Middle frontal gyrus (tissue), 1 donor: Measurements from ENCODE around the gene RPS8.
"Not testable (repeated sequence)": the region's sequence is repeated elsewhere in the genome, so short reads cannot be mapped to it uniquely, and the experiment has no call there.

Source experiments
- DNase-seq: peaks from one replicate; pipeline ENCODE4 v3.0.0-alpha.2; 2015; ENCODE audit warnings: low spot score; ENCODE audit errors: extremely low spot score

RPS8 gene

GRCh38 chr1:44775078-44775929 lies at the start of gene RPS8:
RPS8 (plus strand) TSS chr1:44775540; CDS start chr1:44775597, 57 bp downstream.
- DNase-seq: peak; percentile 89

GRCh38 chr1:44730741-44731512 lies 44.4 kb upstream of the RPS8 start, which contains the start of gene RNU5D-1:
RNU5D-1 (minus strand) TSS chr1:44731170.
- DNase-seq: peak; percentile 88

GRCh38 chr1:44733365-44733764 lies 42.0 kb upstream of the RPS8 start:
- no peak for DNase-seq

DNA sequence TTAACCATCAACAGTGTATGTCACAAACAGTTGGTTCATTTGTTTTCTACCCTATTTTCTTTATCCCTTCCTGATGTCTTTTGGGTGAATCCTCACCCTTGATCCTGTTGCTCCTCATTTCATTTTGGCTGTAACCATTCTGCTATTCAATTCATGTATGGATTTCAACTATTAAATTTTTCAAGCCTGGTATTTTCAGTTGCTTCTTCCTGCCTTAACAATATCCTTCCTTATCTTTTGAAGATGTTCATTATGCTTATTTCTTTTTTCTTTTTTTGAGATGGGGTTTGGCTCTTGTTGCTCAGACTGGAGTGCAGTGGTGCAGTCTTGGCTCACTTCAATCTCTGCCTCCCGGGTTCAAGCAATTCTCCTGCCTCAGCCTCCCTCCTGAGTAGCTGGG lies 41.6 kb upstream of the RPS8 start:
- DNase-seq: no peak

DNA sequence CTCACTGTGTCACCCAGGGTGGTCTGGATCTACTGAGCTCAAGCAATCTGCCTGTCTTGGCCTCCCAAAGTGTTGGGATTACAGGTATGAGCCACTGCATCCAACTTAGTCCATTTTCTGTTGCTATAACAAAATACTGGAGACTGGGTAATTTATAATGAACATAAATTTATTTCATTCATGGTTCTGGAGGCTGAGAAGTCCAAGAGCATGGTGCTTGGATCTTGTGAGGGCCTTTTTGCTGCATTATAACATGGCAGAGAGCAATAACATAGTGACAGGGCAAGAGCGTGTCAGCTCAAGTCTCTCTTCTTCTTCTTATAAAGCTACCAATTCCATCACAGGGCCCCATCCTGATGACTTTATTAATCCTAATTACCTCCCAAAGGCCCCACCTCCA lies 39.3 kb upstream of the RPS8 start:
- DNase-seq: no peak

DNA sequence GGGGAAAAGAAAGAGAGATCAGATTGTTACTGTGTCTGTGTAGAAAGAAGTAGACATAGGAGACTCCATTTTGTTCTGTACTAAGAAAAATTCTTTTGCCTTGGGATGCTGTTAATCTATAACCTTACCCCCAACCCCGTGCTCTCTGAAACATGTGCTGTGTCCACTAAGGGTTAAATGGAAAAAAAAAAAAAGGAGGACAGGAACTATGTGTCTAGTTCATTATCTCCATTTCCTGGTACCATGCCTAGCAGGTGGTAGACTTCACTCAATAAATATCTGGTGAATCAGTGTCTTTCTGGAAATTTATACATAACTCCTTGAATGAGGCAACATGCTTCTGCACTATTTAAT lies 36.4 kb upstream of the RPS8 start:
- not testable (repeated sequence) for DNase-seq

GRCh38 chr1:44739307-44740178 lies 35.8 kb upstream of the RPS8 start, which contains the start of gene KIF2C:
KIF2C (plus strand) TSS chr1:44739837; CDS start chr1:44739933, 96 bp downstream.
- peak; percentile 94 for DNase-seq

- DNase-seq: no peak
Observed at GRCh38 chr1:44740179-44740617, 35.1 kb upstream of the RPS8 start.

DNA sequence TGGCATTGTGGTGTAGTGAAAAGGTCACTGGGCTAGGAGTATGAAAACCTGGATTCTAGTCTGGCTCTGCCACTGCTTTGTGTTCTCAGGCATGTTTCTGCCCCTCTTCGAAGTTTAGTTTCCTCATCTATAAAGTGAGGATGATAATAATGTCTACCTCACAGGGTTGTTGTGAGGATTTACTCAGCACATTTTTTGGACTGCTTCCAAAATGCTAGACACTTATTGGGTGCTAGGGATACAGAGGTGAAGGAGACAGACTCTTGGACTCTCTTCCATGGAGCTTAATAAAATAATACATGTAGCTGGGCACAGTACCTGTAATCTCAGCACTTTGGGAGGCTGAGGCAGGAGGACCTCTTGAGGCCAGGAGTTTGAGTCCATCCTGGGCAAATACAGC lies 32.1 kb upstream of the RPS8 start:
- no peak for DNase-seq

DNA sequence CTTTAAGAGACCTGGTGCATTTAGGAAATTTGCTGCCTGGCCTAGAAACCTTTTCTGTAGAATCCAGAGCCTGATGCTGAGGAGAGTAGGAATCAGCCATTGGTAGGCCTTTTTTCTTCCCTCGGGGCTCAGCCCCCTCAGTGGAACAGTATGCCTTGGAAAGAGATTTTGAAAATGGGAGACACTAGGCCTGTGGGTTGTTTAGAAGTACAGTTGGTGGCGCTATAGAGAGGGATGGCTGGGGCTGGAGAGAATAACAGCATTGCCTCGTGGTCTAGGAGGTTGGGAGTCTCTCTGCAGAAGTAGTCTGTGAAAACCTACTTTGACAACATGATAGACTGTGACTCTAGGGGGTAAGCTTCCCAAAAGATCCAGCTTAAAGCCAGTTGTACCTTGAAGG lies 27.5 kb upstream of the RPS8 start:
- no peak for DNase-seq

DNA sequence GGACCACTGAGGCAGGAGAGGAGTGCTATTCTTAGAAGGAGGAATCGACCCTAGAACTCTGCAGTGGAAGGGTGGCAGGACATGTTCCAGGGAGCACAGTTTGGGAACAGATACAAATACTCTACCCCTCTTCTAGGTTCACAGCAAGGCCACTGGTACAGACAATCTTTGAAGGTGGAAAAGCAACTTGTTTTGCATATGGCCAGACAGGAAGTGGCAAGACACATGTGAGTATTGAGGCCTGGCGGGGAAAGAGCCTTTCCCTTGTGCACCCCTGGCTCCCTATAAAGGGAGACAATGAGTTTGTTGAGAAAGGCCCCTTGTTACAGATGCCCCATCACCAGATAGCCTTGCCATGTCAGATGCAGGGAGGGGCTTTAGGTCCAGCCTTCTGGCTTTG lies 17.9 kb upstream of the RPS8 start:
- DNase-seq: no peak

DNA sequence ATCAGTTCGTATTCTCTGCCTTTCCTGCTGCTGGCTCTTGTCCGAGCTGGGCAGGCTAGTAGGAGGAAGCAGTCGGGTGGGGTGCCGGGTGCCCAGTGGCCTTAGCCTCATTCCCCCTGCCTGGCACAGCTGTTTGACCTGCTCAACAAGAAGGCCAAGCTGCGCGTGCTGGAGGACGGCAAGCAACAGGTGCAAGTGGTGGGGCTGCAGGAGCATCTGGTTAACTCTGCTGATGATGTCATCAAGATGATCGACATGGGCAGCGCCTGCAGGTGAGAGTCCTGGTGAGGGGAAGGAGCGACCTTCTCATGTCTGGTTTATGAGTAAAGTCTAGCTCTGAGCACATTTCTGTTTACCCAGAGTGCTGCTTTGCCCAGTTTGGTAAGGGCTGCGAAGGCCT lies 16.3 kb upstream of the RPS8 start:
- DNase-seq: no peak

DNA sequence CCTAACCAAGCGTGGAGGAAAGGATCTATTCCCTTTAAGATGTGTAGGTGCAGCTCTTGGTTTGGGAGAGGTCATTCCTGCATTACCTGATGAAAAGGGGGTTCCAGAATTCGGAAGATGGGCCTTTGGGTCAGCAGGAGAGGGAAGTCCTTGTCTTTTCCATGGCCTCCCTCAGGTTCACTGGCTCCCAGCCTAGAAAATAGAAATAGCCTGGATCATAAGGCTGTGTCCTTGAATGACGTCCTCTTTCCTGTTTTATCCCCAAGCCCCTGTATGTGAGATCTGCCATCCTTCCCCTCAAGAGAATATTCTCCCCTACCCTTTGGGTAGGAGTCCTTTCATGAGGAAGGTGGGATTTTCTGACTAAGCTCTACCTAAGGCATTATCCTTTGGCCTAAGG lies 14.5 kb upstream of the RPS8 start:
- no peak for DNase-seq

DNA sequence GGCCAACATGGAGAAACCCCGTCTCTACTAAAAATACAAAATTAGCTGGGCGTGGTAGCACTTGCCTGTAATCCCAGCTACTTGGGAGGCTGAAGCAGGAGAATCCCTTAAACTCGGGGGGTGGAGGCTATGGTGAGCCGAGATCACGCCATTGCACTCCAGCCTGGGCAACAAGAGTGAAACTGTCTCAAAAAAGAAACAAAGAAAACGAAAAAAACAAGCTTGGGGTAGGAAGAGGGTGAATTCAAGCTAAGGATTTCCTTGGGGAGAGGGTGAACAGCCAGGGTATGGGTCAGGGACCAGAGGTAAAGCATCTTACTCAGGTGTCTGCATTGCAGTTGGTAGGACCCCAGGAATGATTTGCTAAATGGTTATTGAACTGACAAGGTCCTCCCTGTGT lies 8.9 kb upstream of the RPS8 start:
- DNase-seq: not testable (repeated sequence)

- DNase-seq: no peak
Observed at GRCh38 chr1:44775930-44776729, 790 bp downstream of the RPS8 start.

GRCh38 chr1:44776730-44777068 lies 1.4 kb downstream of the RPS8 start:
- DNase-seq: no peak

GRCh38 chr1:44777547-44777946 lies 2.2 kb downstream of the RPS8 start:
- DNase-seq: no peak

GRCh38 chr1:44777969-44778635 lies 2.8 kb downstream of the RPS8 start:
- DNase-seq: no peak

GRCh38 chr1:44778705-44779576 lies 3.6 kb downstream of the RPS8 start:
- DNase-seq: no peak
